Superior temporal gyrus (tissue), 1 donor: ENCODE results near the gene THRB.
"Not testable (repeated sequence)": the region's sequence is repeated elsewhere in the genome, so short reads cannot be mapped to it uniquely, and the experiment has no call there.

Experiments used
- DNase-seq: peaks from one replicate; pipeline ENCODE4 v3.0.0-alpha.2; 2016; ENCODE audit errors: extremely low spot score

The THRB gene

GRCh38 chr3:24100696-24101402 is 393.8 kb downstream of the THRB start:
- no peak for DNase-seq

- no peak for DNase-seq
Observed at GRCh38 chr3:24096695-24097290, 397.9 kb downstream of the THRB start.

GRCh38 chr3:24096271-24096670 is 398.4 kb downstream of the THRB start:
- DNase-seq = no peak

- not testable (repeated sequence) for DNase-seq
Observed at GRCh38 chr3:24094818-24095217, 399.8 kb downstream of the THRB start.

- no peak for DNase-seq
Observed at GRCh38 chr3:24088782-24089181, 405.9 kb downstream of the THRB start.

GRCh38 chr3:24087469-24087868 is 407.2 kb downstream of the THRB start:
- no peak for DNase-seq

- DNase-seq = no peak
Observed at GRCh38 chr3:24086617-24087404, 407.8 kb downstream of the THRB start.

- no peak for DNase-seq
Observed at GRCh38 chr3:24086206-24086605, 408.4 kb downstream of the THRB start.

GRCh38 chr3:24072193-24072592 is 422.5 kb downstream of the THRB start:
- DNase-seq = no peak

GRCh38 chr3:24069045-24069444 is 425.6 kb downstream of the THRB start:
- DNase-seq = no peak

- DNase-seq = no peak
Observed at GRCh38 chr3:24067483-24067882, 427.2 kb downstream of the THRB start.
